ENCODE data around the gene GABRQ.

GABRQ gene

DNA sequence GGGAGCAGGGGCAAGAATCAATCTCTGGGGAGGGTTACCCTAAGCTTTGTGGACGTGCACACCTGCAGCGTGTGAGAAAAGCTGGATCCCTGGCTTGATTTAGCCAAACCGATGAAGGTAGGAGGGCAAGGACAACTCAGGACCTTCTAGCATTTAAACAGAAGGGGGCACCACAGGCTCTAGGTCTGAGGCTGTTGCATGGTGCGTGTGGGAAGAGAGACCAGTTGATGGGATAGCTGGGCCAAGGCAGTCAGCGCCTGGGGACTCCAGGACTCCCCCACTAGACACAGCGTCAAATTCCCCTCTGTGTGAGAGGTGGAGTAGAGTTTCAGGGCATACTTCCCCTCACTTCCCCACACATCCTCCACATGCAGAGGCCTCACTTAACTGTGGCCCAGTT lies 4.3 kb downstream of the GABRQ start:
- DNase-seq (ENCODE audit: low spot score) = no peak
- no peak overlapping the region for H3K4me3 ChIP-seq
- TF ChIP-seq, protein P1, sequence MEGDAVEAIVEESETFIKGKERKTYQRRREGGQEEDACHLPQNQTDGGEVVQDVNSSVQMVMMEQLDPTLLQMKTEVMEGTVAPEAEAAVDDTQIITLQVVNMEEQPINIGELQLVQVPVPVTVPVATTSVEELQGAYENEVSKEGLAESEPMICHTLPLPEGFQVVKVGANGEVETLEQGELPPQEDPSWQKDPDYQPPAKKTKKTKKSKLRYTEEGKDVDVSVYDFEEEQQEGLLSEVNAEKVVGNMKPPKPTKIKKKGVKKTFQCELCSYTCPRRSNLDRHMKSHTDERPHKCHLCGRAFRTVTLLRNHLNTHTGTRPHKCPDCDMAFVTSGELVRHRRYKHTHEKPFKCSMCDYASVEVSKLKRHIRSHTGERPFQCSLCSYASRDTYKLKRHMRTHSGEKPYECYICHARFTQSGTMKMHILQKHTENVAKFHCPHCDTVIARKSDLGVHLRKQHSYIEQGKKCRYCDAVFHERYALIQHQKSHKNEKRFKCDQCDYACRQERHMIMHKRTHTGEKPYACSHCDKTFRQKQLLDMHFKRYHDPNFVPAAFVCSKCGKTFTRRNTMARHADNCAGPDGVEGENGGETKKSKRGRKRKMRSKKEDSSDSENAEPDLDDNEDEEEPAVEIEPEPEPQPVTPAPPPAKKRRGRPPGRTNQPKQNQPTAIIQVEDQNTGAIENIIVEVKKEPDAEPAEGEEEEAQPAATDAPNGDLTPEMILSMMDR (IDR thresholded peaks at IDR 0.05) = no peak
- no peak overlapping the region for H3K27ac ChIP-seq

- TF ChIP-seq, protein P1 (IDR thresholded peaks at IDR 0.05) = no peak
- Histone ChIP-seq H3K4me3 (no peak overlapping the region), H3K27ac (no peak overlapping the region)
- no peak for DNase-seq (ENCODE audit: low spot score)
Measured at GRCh38 chrX:152642931-152643564, 5.4 kb downstream of the GABRQ start.

- no peak overlapping the region for H3K4me3 ChIP-seq
- no peak overlapping the region for H3K27ac ChIP-seq
- DNase-seq (ENCODE audit: low spot score) = peak; percentile 8
- TF ChIP-seq, protein P1 (IDR thresholded peaks at IDR 0.05) = no peak
Measured at GRCh38 chrX:152646961-152647360, 9.3 kb downstream of the GABRQ start.

GRCh38 chrX:152647978-152648377 lies 10.3 kb downstream of the GABRQ start:
- peak; percentile 21 for DNase-seq (ENCODE audit: low spot score)
- Histone ChIP-seq H3K27ac (no peak overlapping the region), H3K4me3 (no peak overlapping the region)
- TF ChIP-seq, protein P1 (IDR thresholded peaks at IDR 0.05) = no peak

DNA sequence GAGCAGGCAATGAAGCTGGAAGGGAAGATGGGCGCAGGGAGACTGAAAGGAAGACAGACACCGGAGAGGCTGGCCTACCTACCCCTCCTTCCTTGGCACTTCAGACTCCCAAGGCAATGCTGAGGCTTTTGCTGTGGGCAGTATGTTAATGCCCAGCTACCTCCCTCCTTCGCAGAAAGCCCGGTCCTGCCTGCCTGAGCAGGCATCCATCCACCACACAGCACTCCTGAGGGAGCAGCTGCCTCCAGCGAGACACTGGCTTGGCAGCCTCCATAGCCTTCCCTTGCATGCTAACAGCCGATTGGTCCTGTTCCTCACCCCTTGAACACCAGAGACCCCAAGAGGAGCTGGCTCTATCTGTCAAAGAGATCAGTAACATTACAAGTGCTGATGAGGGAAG lies 14.4 kb downstream of the GABRQ start:
- TF ChIP-seq, protein P1 (IDR thresholded peaks at IDR 0.05) = no peak
- H3K4me3 ChIP-seq = no peak overlapping the region
- peak; percentile 46 for DNase-seq (ENCODE audit: low spot score)
- H3K27ac ChIP-seq = no peak overlapping the region

- no peak overlapping the region for H3K27ac ChIP-seq
- no peak overlapping the region for H3K4me3 ChIP-seq
- TF ChIP-seq, protein P1 (IDR thresholded peaks at IDR 0.05) = no peak
- peak; percentile 46 for DNase-seq (ENCODE audit: low spot score)
Measured at GRCh38 chrX:152652467-152652866, 14.8 kb downstream of the GABRQ start.

DNA sequence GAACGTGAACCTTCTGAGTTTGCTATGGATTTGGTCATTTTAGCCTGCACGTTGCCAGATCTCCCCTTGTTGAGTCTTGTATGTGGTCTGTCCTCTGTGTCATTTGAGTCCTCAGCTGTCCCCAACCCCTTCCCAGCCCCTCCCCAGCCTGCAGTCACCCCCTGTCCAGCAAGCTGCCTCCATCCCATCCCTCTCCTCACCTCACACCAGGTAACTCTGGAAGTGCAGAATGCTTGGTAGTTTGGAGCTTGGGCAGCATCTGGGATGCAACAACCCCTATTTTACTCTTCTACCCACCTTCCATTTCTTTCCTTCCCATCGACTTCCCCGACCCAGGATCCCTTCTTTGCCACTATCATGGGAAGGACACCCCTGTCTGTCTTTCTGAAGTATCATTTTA lies 18.4 kb downstream of the GABRQ start:
- no peak overlapping the region for H3K4me3 ChIP-seq
- TF ChIP-seq, protein P1 (IDR thresholded peaks at IDR 0.05) = no peak
- peak; percentile 31 for DNase-seq (ENCODE audit: low spot score)
- no peak overlapping the region for H3K27ac ChIP-seq
